ENCODE results near the gene CGAS. TPM values are rescaled to one million over a fixed set of nuclear protein-coding genes. Genes with fewer than 3 reads are reported as not detected.
"Not testable (repeated sequence)": the region's sequence is repeated elsewhere in the genome, so short reads cannot be mapped to it uniquely, and the experiment has no call there.

CGAS gene
- total RNA-seq, 2 experiments from 2014 or later = 47.8 to 48.2 TPM

- no peaks in the 10 kb centered on the region for H3K9me3 Mint-ChIP-seq
- ChIA-PET CTCF (interaction anchor here (0.6 kb wide), 1 partner anchor 63 kb away, joined by 3 read pairs; no protein-coding TSS in a partner anchor), POLR2A (no interaction called here)
- peaks cover 35% of the 10 kb centered on the region for H3K4me1 Mint-ChIP-seq
- H3K4me3 Mint-ChIP-seq = no peak overlapping the region
- peaks cover 26% of the 10 kb centered on the region for H3K36me3 Mint-ChIP-seq (ENCODE audit: low read depth)
- no peak for DNase-seq
- no peaks in the 10 kb centered on the region for H3K27me3 Mint-ChIP-seq
- no peak overlapping the region for H3K27ac Mint-ChIP-seq
These were observed 58.8 kb downstream of the CGAS start for GRCh38 chr6:73393278-73393677.

GRCh38 chr6:73392188-73392587 lies 59.9 kb downstream of the CGAS start:
- H3K4me3 Mint-ChIP-seq, CTCF ChIA-PET: not testable (repeated sequence)

GRCh38 chr6:73391675-73392074 lies 60.4 kb downstream of the CGAS start:
- H3K4me3 Mint-ChIP-seq = no peak overlapping the region
- no peak for DNase-seq
- POLR2A ChIA-PET = interaction anchor here (0.6 to 5.3 kb wide), 6 partner anchors 24 to 263 kb away, joined by 3 to 50 read pairs (median 4); partner anchors contain the start of genes EEF1A1, MTO1 and SLC17A5
- peaks cover 26% of the 10 kb centered on the region for H3K36me3 Mint-ChIP-seq (ENCODE audit: low read depth)
- H3K9me3 Mint-ChIP-seq = no peaks in the 10 kb centered on the region
- CTCF ChIA-PET = no interaction called here
- peaks cover 41% of the 10 kb centered on the region for H3K4me1 Mint-ChIP-seq
- peak overlapping the region; percentile 74 for H3K27ac Mint-ChIP-seq
- H3K27me3 Mint-ChIP-seq = no peaks in the 10 kb centered on the region

More at GRCh38 chr6:73392188-73392587, 59.9 kb downstream of the CGAS start:
- POLR2A ChIA-PET = interaction anchor here (0.8 to 5.3 kb wide), 4 partner anchors 23 to 83 kb away, joined by 3 to 50 read pairs (median 4); partner anchors contain the start of gene MTO1
- Mint-ChIP-seq H3K4me1 (peaks cover 41% of the 10 kb centered on the region), H3K36me3 (ENCODE audit: low read depth) (peaks cover 26% of the 10 kb centered on the region), H3K27ac (peak overlapping the region; percentile 74)
- not testable (repeated sequence) for H3K27me3 Mint-ChIP-seq, DNase-seq, H3K9me3 Mint-ChIP-seq

DNA sequence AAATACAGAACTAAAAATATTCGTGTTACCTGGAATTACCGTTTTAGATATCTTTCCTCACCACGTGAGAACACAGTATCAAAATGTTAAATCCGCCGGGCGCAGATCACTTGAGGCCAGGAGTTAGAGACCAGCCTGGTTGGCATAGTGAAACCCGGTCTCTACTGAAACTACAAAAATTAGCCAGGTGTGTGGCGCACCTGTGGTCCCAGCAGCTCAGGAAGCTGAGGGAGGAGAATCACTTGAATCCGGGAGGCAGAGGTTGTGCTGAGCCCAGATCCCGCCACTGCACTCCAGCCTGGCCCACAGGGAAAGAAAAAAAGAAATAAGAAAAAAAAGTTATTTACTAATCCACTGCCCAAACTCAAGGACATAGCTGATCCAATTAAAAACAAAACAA lies 62.2 kb downstream of the CGAS start:
- H3K4me3 Mint-ChIP-seq = no peak overlapping the region
- ChIA-PET CTCF (interaction anchor here (0.7 to 2.4 kb wide), 4 partner anchors 64 to 263 kb away, joined by 4 to 13 read pairs (median 5); partner anchors contain the start of genes MTO1 and SLC17A5), POLR2A (interaction anchor here (0.7 to 5.3 kb wide), 7 partner anchors 32 to 134 kb away, joined by 3 to 50 read pairs (median 25); partner anchors contain the start of genes CGAS, EEF1A1 and MTO1)
- H3K27ac Mint-ChIP-seq = peak overlapping the region; percentile 89
- no peaks in the 10 kb centered on the region for H3K9me3 Mint-ChIP-seq
- peaks cover 39% of the 10 kb centered on the region for H3K4me1 Mint-ChIP-seq
- peaks cover 24% of the 10 kb centered on the region for H3K36me3 Mint-ChIP-seq (ENCODE audit: low read depth)
- no peak for DNase-seq
- H3K27me3 Mint-ChIP-seq = no peaks in the 10 kb centered on the region

DNA sequence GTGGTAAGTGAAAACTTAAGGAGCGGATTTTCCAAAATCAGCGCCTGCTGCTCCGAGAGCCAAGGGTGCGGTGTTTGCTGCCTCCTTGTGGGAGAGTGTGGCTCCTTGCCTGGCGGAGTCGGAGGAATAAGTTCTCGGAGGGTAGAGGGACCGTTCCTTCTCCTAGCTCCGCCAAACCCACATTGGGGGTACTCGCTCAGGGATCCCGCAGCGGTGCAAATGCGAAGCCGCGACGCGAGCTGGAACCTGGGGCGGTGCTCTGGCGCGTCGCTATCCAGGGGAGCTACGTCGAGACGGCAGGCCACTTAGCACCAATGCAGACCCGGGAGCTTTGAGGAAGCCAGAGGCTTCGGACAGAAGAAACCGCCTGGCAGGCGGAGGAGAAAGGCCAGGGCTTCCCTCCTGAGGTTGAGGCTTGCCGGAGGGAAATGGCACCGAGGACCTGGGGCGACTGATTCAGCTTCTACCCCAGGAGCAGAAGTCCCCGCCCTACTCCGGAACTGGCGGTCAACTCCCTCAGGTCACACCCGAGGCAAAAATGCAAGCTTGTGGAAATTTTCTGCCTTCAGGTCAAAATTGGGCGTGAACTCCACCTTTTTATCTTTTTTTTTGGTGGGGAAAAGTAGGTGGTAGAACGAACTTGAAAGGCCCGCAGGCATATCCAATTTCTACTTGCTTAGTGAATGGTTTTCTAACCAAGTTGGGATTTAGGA lies 63.1 kb downstream of the CGAS start:
- H3K4me1 Mint-ChIP-seq = peaks cover 37% of the 10 kb centered on the region
- no peaks in the 10 kb centered on the region for H3K9me3 Mint-ChIP-seq
- CTCF ChIA-PET = interaction anchor here (0.7 to 2.4 kb wide), 16 partner anchors 10 to 264 kb away, joined by 3 to 14 read pairs (median 4); partner anchors contain the start of genes MTO1 and SLC17A5
- no peaks in the 10 kb centered on the region for H3K27me3 Mint-ChIP-seq
- H3K4me3 Mint-ChIP-seq = peak overlapping the region; percentile 80
- peaks cover 22% of the 10 kb centered on the region for H3K36me3 Mint-ChIP-seq (ENCODE audit: low read depth)
- POLR2A ChIA-PET = interaction anchor here (0.7 to 5.3 kb wide), 23 partner anchors 9 to 1896 kb away, joined by 3 to 50 read pairs (median 5); partner anchors contain the start of genes CGAS, EEF1A1, KHDC1 and MTO1
- H3K27ac Mint-ChIP-seq = peak overlapping the region; percentile 89
- DNase-seq = peak; percentile 84

DNA sequence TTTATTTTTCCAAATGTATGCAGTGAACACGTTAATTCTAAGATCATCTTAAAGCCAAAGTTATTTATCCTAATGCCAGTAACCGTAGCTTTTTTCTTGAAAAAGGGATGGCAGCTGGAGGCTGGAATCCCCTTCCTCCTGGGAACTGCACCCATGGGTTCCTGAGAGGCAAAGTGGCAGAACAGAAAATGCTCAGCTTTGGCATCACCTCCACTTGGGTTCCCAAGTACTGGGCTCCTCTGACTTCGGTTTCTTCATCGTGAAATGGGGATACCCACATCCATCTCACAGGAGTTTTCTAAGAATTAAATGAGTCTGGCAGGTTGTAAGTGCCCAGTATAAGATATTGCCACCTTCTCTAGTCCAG lies 63.7 kb downstream of the CGAS start:
- ChIA-PET CTCF (interaction anchor here (0.9 to 2.4 kb wide), 13 partner anchors 10 to 82 kb away, joined by 3 to 14 read pairs (median 4); partner anchors contain the start of gene MTO1), POLR2A (interaction anchor here (0.6 to 5.3 kb wide), 22 partner anchors 8 to 1897 kb away, joined by 3 to 50 read pairs (median 5); partner anchors contain the start of genes CGAS, EEF1A1, KHDC1 and MTO1)
- H3K27me3 Mint-ChIP-seq = no peaks in the 10 kb centered on the region
- H3K36me3 Mint-ChIP-seq (ENCODE audit: low read depth) = peaks cover 18% of the 10 kb centered on the region
- peak overlapping the region; percentile 89 for H3K27ac Mint-ChIP-seq
- H3K4me1 Mint-ChIP-seq = peaks cover 37% of the 10 kb centered on the region
- DNase-seq = peak; percentile 21
- H3K9me3 Mint-ChIP-seq = no peaks in the 10 kb centered on the region
- H3K4me3 Mint-ChIP-seq = peak overlapping the region; percentile 80

GRCh38 chr6:73382462-73383113 lies 69.5 kb downstream of the CGAS start:
- no peaks in the 10 kb centered on the region for H3K9me3 Mint-ChIP-seq
- DNase-seq = no peak
- H3K4me3 Mint-ChIP-seq = no peak overlapping the region
- no peak overlapping the region for H3K27ac Mint-ChIP-seq
- no peaks in the 10 kb centered on the region for H3K4me1 Mint-ChIP-seq
- CTCF ChIA-PET = interaction anchor here (0.6 kb wide), 1 partner anchor 8 kb away, joined by 3 read pairs; no protein-coding TSS in a partner anchor
- POLR2A ChIA-PET = no interaction called here
- H3K36me3 Mint-ChIP-seq (ENCODE audit: low read depth) = no peaks in the 10 kb centered on the region
- no peaks in the 10 kb centered on the region for H3K27me3 Mint-ChIP-seq

DNA sequence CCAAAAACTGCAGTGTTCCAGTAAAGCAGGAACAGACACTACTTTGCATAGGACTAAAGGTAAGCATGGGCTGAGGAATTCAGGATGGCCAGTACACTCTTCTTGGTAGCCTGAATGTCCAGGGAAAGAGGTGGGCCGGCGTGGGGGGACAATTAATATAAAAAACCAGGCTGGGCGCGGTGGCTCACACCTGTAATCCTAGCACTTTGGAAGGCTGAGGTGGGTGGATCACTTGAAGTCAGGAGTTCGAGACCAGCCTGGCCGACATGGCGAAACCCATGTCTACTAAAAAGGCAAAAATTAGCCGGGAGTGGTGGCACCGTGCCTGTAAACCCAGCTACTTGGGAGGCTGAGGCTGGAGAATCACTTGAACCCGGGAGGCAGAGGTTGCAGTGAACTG lies 70.6 kb downstream of the CGAS start:
- H3K4me1 Mint-ChIP-seq; H3K36me3 Mint-ChIP-seq (ENCODE audit: low read depth); H3K4me3 Mint-ChIP-seq; H3K27ac Mint-ChIP-seq; CTCF ChIA-PET; H3K27me3 Mint-ChIP-seq; DNase-seq; H3K9me3 Mint-ChIP-seq; POLR2A ChIA-PET: not testable (repeated sequence)

GRCh38 chr6:73377225-73377624 lies 74.9 kb downstream of the CGAS start:
- Mint-ChIP-seq H3K4me3 (no peak overlapping the region), H3K4me1 (no peaks in the 10 kb centered on the region), H3K9me3 (no peaks in the 10 kb centered on the region), H3K36me3 (ENCODE audit: low read depth) (no peaks in the 10 kb centered on the region), H3K27ac (no peak overlapping the region), H3K27me3 (no peaks in the 10 kb centered on the region)
- ChIA-PET CTCF (interaction anchor here (3.0 kb wide), 1 partner anchor 11 kb away, joined by 14 read pairs; no protein-coding TSS in a partner anchor), POLR2A (interaction anchor here (0.6 to 1.7 kb wide), 3 partner anchors 11 to 144 kb away, joined by 3 to 5 read pairs (median 3); partner anchors contain the start of gene EEF1A1)
- DNase-seq = no peak

DNA sequence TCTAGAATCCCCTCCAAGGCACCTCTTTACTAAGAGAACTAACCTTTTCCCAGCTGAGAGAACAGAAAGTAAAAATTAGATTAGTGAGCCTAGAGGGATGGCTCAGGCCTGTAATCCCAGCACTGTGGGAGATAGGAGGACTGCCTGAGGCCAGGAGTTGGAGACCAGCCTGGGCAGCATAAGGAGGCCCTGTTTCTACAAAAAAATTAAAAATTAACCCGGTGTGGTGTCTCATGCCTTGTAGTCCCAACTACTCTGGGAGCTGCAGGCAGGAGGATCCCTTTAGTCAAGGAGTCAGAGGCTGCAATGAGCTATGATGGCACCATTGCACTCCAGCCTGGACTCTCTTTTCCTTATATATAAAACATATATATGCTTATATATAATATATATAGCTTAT lies 76.9 kb downstream of the CGAS start:
- DNase-seq = no peak
- ChIA-PET CTCF (interaction anchor here (1.4 to 1.6 kb wide), 2 partner anchors 14 to 90 kb away, joined by 3 to 4 read pairs; no protein-coding TSS in a partner anchor), POLR2A (interaction anchor here (0.6 to 1.1 kb wide), 2 partner anchors 14 to 272 kb away, joined by 4 to 5 read pairs; no protein-coding TSS in a partner anchor)
- no peaks in the 10 kb centered on the region for H3K27me3 Mint-ChIP-seq
- no peak overlapping the region for H3K4me3 Mint-ChIP-seq
- H3K36me3 Mint-ChIP-seq (ENCODE audit: low read depth) = no peaks in the 10 kb centered on the region
- no peaks in the 10 kb centered on the region for H3K4me1 Mint-ChIP-seq
- H3K9me3 Mint-ChIP-seq = no peaks in the 10 kb centered on the region
- H3K27ac Mint-ChIP-seq = no peak overlapping the region

Measured in activated CD4-positive, alpha-beta memory T cell treated with anti-CD3 and anti-CD28 coated beads, Interleukin-2, amount 10 ng/mL, durations not matched to agents 7 days and 5 days (primary cell).